ENCODE data around the gene PCSK7.
A peak's percentile ranks its signal among the peaks of the same experiment; 100 is the strongest.

PCSK7 gene

DNA sequence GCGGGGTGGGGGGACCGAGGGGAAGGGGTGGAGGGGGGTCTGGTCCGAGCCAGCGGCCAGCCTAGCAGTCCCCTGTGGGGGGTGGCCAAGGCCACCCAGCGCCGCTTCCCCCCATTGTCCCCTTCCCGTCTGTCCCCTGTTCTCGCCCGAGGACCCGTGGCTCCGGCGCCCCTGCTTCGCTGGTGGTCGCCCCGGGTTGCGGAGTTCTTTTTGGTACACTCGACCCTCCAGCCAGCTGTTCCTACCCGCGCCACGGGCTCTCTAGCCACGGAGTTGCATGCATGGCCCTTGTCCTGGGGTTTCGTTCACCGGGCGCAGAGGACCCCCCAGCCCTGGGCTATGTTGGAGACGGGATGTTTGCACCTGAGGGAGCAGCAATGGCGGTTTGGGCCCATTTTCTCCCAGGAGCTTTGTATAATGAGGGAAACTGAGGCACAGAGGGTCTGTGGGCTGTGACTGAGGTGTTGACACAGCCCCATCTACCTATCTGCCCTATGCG, 1.1 kb upstream of the PCSK7 start:
- Histone ChIP-seq H3K27ac (ENCODE audit: insufficient read depth, low read depth, low read length, poor library complexity, severe bottlenecking) (peak overlapping the region; percentile 26), H3K27me3 (ENCODE audit: control insufficient read depth, insufficient read depth, low read length, poor library complexity, severe bottlenecking) (no peaks in the 10 kb centered on the region), H3K4me1 (ENCODE audit: control insufficient read depth, insufficient read depth, low read length) (peaks cover 10% of the 10 kb centered on the region), H3K4me3 (ENCODE audit: insufficient read depth, low read depth, low read length) (peak overlapping the region; percentile 94), H3K9me3 (ENCODE audit: control insufficient read depth, low read length) (no peaks in the 10 kb centered on the region), H3K36me3 (ENCODE audit: control insufficient read depth, insufficient read depth, low read length) (peaks cover 3% of the 10 kb centered on the region)
- WGBS, 2 experiments, result 1 to 4% methylated on average over 25 to 27 of the region's 27 CpGs

DNA sequence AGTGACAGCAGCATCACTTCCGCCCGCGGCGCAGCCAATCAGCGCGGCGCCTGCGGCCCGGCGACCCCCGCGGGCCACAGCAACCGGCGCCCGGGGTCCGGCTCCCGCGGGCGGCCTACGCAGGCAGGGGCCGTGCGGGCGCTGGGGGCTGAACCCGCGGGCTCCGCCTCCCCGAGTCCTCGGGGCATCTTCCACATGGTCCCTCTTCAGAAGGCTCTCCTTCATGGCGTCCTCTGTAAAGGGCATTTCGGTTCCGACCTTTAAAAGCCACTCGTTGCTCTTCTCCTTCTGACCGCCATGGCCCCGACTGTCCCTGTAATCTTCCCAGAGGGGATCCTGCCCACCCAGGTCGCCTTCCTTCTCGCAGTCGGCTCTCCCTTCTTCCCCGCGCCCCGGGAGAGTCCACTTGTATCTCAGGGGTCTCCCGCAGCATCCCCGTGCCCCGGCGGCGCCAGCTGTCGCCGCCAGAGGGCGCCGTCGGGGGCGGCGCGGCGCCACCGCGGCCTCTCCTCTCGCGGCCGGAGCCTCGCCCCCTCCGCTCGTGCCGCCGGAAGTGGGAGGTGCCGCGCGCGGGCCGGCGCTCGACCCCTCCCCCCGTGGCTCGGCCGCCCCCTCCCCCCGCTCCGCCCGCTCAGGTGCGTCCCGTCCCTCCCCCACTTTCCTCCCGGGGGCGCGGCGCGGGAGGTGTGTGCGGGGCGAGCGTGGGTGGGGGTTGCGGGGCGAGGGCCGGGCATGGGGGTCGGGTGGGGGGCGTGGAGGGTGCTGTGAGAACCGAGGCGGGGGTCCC, 412 bp upstream of the PCSK7 start, which contains the start of gene RNF214:
TSS of gene RNF214 (plus strand) at position 580 of the 787 bp plus-strand sequence. CDS start 1,602 bp downstream, outside the sequence.
- Histone ChIP-seq H3K4me3 (ENCODE audit: insufficient read depth, low read depth, low read length) (peak within 1 kb of the TSS; percentile 94), H3K4me1 (ENCODE audit: control insufficient read depth, insufficient read depth, low read length) (peaks cover 10% of the 10 kb centered on the region), H3K36me3 (ENCODE audit: control insufficient read depth, insufficient read depth, low read length) (peaks cover 4% of the 10 kb centered on the region), H3K9me3 (ENCODE audit: control insufficient read depth, low read length) (no peaks in the 10 kb centered on the region), H3K27ac (ENCODE audit: insufficient read depth, low read depth, low read length, poor library complexity, severe bottlenecking) (peak within 1 kb of the TSS; percentile 28), H3K27me3 (ENCODE audit: control insufficient read depth, insufficient read depth, low read length, poor library complexity, severe bottlenecking) (no peaks in the 10 kb centered on the region)
- WGBS, 2 experiments, result 0% methylated on average over 71 to 79 of the region's 94 CpGs

GRCh38 chr11:117230999-117231841, 653 bp downstream of the PCSK7 start:
- no peaks in the 10 kb centered on the region for H3K27me3 ChIP-seq (ENCODE audit: control insufficient read depth, insufficient read depth, low read length, poor library complexity, severe bottlenecking)
- peaks cover 10% of the 10 kb centered on the region for H3K4me1 ChIP-seq (ENCODE audit: control insufficient read depth, insufficient read depth, low read length)
- H3K27ac ChIP-seq (ENCODE audit: insufficient read depth, low read depth, low read length, poor library complexity, severe bottlenecking), result no peak overlapping the region
- 15 to 17% methylated on average over 14 of the region's 14 CpGs for WGBS, 2 experiments
- peaks cover 4% of the 10 kb centered on the region for H3K36me3 ChIP-seq (ENCODE audit: control insufficient read depth, insufficient read depth, low read length)
- H3K4me3 ChIP-seq (ENCODE audit: insufficient read depth, low read depth, low read length), result peak overlapping the region; percentile 94
- H3K9me3 ChIP-seq (ENCODE audit: control insufficient read depth, low read length), result no peaks in the 10 kb centered on the region

GRCh38 chr11:117230286-117230961, 1.4 kb downstream of the PCSK7 start:
- peaks cover 10% of the 10 kb centered on the region for H3K4me1 ChIP-seq (ENCODE audit: control insufficient read depth, insufficient read depth, low read length)
- H3K9me3 ChIP-seq (ENCODE audit: control insufficient read depth, low read length), result no peaks in the 10 kb centered on the region
- no peak overlapping the region for H3K27ac ChIP-seq (ENCODE audit: insufficient read depth, low read depth, low read length, poor library complexity, severe bottlenecking)
- H3K36me3 ChIP-seq (ENCODE audit: control insufficient read depth, insufficient read depth, low read length), result peaks cover 4% of the 10 kb centered on the region
- no peak overlapping the region for H3K4me3 ChIP-seq (ENCODE audit: insufficient read depth, low read depth, low read length)
- 89 to 93% methylated on average over 12 of the region's 12 CpGs for WGBS, 2 experiments
- H3K27me3 ChIP-seq (ENCODE audit: control insufficient read depth, insufficient read depth, low read length, poor library complexity, severe bottlenecking), result no peaks in the 10 kb centered on the region

- Histone ChIP-seq H3K4me1 (ENCODE audit: control insufficient read depth, insufficient read depth, low read length) (peaks cover 10% of the 10 kb centered on the region), H3K4me3 (ENCODE audit: insufficient read depth, low read depth, low read length) (no peak overlapping the region), H3K36me3 (ENCODE audit: control insufficient read depth, insufficient read depth, low read length) (peaks cover 4% of the 10 kb centered on the region), H3K27me3 (ENCODE audit: control insufficient read depth, insufficient read depth, low read length, poor library complexity, severe bottlenecking) (no peaks in the 10 kb centered on the region), H3K9me3 (ENCODE audit: control insufficient read depth, low read length) (no peaks in the 10 kb centered on the region), H3K27ac (ENCODE audit: insufficient read depth, low read depth, low read length, poor library complexity, severe bottlenecking) (no peak overlapping the region)
- 86% methylated on average over 5 of the region's 5 CpGs for WGBS, 2 experiments
These were observed 2.0 kb downstream of the PCSK7 start for GRCh38 chr11:117229931-117230285.

DNA sequence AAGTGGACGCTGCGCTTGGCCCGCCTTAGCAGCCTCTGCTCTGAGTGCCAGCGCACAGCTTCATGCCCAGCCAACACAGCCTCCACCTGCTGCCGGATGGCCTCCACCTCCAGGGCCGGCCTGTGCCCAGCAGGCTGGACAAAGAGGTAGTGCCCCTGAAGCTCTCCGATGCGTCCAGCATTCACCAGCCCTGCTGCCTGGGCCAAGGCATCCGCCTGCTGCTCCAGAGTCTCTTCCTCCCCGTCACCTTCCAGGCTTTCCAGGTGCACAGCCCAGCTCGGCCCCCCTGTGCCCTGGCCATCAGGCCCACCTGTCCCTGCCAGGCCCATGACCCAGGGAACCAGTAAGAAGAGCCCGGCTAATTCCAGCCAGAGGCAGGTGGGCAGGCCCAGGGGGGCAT, 2.5 kb downstream of the PCSK7 start:
- peaks cover 10% of the 10 kb centered on the region for H3K4me1 ChIP-seq (ENCODE audit: control insufficient read depth, insufficient read depth, low read length)
- H3K4me3 ChIP-seq (ENCODE audit: insufficient read depth, low read depth, low read length), result no peak overlapping the region
- H3K36me3 ChIP-seq (ENCODE audit: control insufficient read depth, insufficient read depth, low read length), result peaks cover 4% of the 10 kb centered on the region
- WGBS, 2 experiments, result 95 to 96% methylated on average over 12 of the region's 12 CpGs
- no peaks in the 10 kb centered on the region for H3K27me3 ChIP-seq (ENCODE audit: control insufficient read depth, insufficient read depth, low read length, poor library complexity, severe bottlenecking)
- H3K9me3 ChIP-seq (ENCODE audit: control insufficient read depth, low read length), result no peaks in the 10 kb centered on the region
- H3K27ac ChIP-seq (ENCODE audit: insufficient read depth, low read depth, low read length, poor library complexity, severe bottlenecking), result no peak overlapping the region

DNA sequence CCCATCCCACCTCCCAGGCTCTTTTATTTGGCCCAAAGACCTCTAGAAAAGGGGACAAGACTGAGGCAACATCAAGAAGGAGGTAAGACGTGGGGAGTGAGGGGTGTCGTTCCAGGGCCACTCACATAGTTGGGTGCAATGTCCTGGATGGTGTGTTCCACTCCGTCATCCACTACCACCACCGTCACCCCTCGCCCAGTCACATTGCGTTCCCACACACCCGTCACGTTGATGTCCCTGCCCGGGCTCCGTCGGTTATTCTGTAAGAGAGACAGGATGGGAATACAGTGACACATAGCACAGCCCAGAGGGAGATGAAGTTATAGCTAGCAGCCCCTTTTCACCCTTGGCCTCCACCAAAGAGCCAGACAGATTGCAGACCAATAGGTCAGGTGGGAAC, 3.8 kb downstream of the PCSK7 start:
- 95 to 97% methylated on average over 11 of the region's 11 CpGs for WGBS, 2 experiments
- no peaks in the 10 kb centered on the region for H3K9me3 ChIP-seq (ENCODE audit: control insufficient read depth, low read length)
- H3K27ac ChIP-seq (ENCODE audit: insufficient read depth, low read depth, low read length, poor library complexity, severe bottlenecking), result no peak overlapping the region
- peaks cover 5% of the 10 kb centered on the region for H3K36me3 ChIP-seq (ENCODE audit: control insufficient read depth, insufficient read depth, low read length)
- no peaks in the 10 kb centered on the region for H3K27me3 ChIP-seq (ENCODE audit: control insufficient read depth, insufficient read depth, low read length, poor library complexity, severe bottlenecking)
- H3K4me1 ChIP-seq (ENCODE audit: control insufficient read depth, insufficient read depth, low read length), result peaks cover 6% of the 10 kb centered on the region
- H3K4me3 ChIP-seq (ENCODE audit: insufficient read depth, low read depth, low read length), result no peak overlapping the region

- H3K36me3 ChIP-seq (ENCODE audit: control insufficient read depth, insufficient read depth, low read length), result peaks cover 7% of the 10 kb centered on the region
- H3K9me3 ChIP-seq (ENCODE audit: control insufficient read depth, low read length), result no peaks in the 10 kb centered on the region
- WGBS, 2 experiments, result 72 to 73% methylated on average over 19 of the region's 19 CpGs
- no peak overlapping the region for H3K27ac ChIP-seq (ENCODE audit: insufficient read depth, low read depth, low read length, poor library complexity, severe bottlenecking)
- peaks cover 13% of the 10 kb centered on the region for H3K4me1 ChIP-seq (ENCODE audit: control insufficient read depth, insufficient read depth, low read length)
- no peak overlapping the region for H3K4me3 ChIP-seq (ENCODE audit: insufficient read depth, low read depth, low read length)
- no peaks in the 10 kb centered on the region for H3K27me3 ChIP-seq (ENCODE audit: control insufficient read depth, insufficient read depth, low read length, poor library complexity, severe bottlenecking)
These were observed 5.2 kb downstream of the PCSK7 start for GRCh38 chr11:117226388-117227385.

- Histone ChIP-seq H3K4me3 (ENCODE audit: insufficient read depth, low read depth, low read length) (no peak overlapping the region), H3K27me3 (ENCODE audit: control insufficient read depth, insufficient read depth, low read length, poor library complexity, severe bottlenecking) (no peaks in the 10 kb centered on the region), H3K4me1 (ENCODE audit: control insufficient read depth, insufficient read depth, low read length) (peaks cover 9% of the 10 kb centered on the region), H3K36me3 (ENCODE audit: control insufficient read depth, insufficient read depth, low read length) (peaks cover 7% of the 10 kb centered on the region), H3K27ac (ENCODE audit: insufficient read depth, low read depth, low read length, poor library complexity, severe bottlenecking) (no peak overlapping the region), H3K9me3 (ENCODE audit: control insufficient read depth, low read length) (no peaks in the 10 kb centered on the region)
- 93 to 96% methylated on average over 9 of the region's 9 CpGs for WGBS, 2 experiments
These were observed 6.2 kb downstream of the PCSK7 start for GRCh38 chr11:117225553-117226170.

All from ectodermal cell (in vitro differentiated cells).